Endometrial microvascular endothelial cells (primary cell): ENCODE results near the gene CALN1. TPM values are rescaled to one million over a fixed set of nuclear protein-coding genes. Genes with fewer than 3 reads are reported as not detected.
"Not testable (repeated sequence)": the region's sequence is repeated elsewhere in the genome, so short reads cannot be mapped to it uniquely, and the experiment has no call there.

Source experiments
- in situ Hi-C: cut with HindIII; loops from 2 replicates; pipeline ENCODE4 v1.10.0; 2017; ENCODE audit warnings: low sequenced_read_pairs, low pct_unique_long_range_greater_than_20kb; ENCODE audit errors: inconsistent ontology term
- total RNA-seq: library from RNA; depleted of rRNA; stranded (reverse); fragments of >200 nt; gene quantifications from one replicate; pipeline ENCODE4 v1.2.3, GENCODE V29; 2015; ENCODE audit errors: inconsistent ontology term

Gene CALN1
- total RNA-seq, 1 donor from 2014 or later: not detected

- in situ Hi-C loops: no loop called here
Observed at GRCh38 chr7:72078856-72079255, 333.3 kb downstream of the CALN1 start.

GRCh38 chr7:72078301-72078700, 333.8 kb downstream of the CALN1 start:
- in situ Hi-C loops: no loop called here

- in situ Hi-C loops: no loop called here
Observed at GRCh38 chr7:72077786-72078185, 334.4 kb downstream of the CALN1 start.

GRCh38 chr7:72072901-72073300, 339.2 kb downstream of the CALN1 start:
- in situ Hi-C loops: no loop called here

GRCh38 chr7:72069263-72069662, 342.9 kb downstream of the CALN1 start:
- in situ Hi-C loops: no loop called here

- in situ Hi-C loops: not testable (repeated sequence)
Observed at GRCh38 chr7:72065764-72066163, 346.4 kb downstream of the CALN1 start.

- in situ Hi-C loops: no loop called here
Observed at GRCh38 chr7:72064916-72065315, 347.2 kb downstream of the CALN1 start.

GRCh38 chr7:72063330-72063729, 348.8 kb downstream of the CALN1 start:
- in situ Hi-C loops: no loop called here

- in situ Hi-C loops: no loop called here
Observed at GRCh38 chr7:72062666-72063065, 349.5 kb downstream of the CALN1 start.

GRCh38 chr7:72059925-72060324, 352.2 kb downstream of the CALN1 start:
- in situ Hi-C loops: no loop called here

- in situ Hi-C loops: no loop called here
Observed at GRCh38 chr7:72058579-72058978, 353.6 kb downstream of the CALN1 start.

- in situ Hi-C loops: no loop called here
Observed at GRCh38 chr7:72057796-72058195, 354.3 kb downstream of the CALN1 start.

- in situ Hi-C loops: no loop called here
Observed at GRCh38 chr7:72057231-72057630, 354.9 kb downstream of the CALN1 start.

- in situ Hi-C loops: no loop called here
Observed at GRCh38 chr7:72055426-72055825, 356.7 kb downstream of the CALN1 start.

- in situ Hi-C loops: no loop called here
Observed at GRCh38 chr7:72053292-72053691, 358.8 kb downstream of the CALN1 start.

GRCh38 chr7:72048420-72048819, 363.7 kb downstream of the CALN1 start:
- in situ Hi-C loops: no loop called here

GRCh38 chr7:72042855-72043254, 369.3 kb downstream of the CALN1 start:
- in situ Hi-C loops: no loop called here

- in situ Hi-C loops: no loop called here
Observed at GRCh38 chr7:72040641-72041040, 371.5 kb downstream of the CALN1 start.

GRCh38 chr7:72039460-72039859, 372.7 kb downstream of the CALN1 start:
- in situ Hi-C loops: no loop called here

- in situ Hi-C loops: no loop called here
Observed at GRCh38 chr7:72038022-72038732, 374.0 kb downstream of the CALN1 start.

- in situ Hi-C loops: no loop called here
Observed at GRCh38 chr7:72037516-72037915, 374.6 kb downstream of the CALN1 start.
